ENCODE data around the gene ZDHHC12.

Gene ZDHHC12

GRCh38 chr9:128750926-128751595, 27.1 kb upstream of the ZDHHC12 start:
- no peak for DNase-seq
- ChIA-PET CTCF (interaction anchor here (0.8 to 1.1 kb wide), 2 partner anchors 11 to 20 kb away, joined by 3 to 4 read pairs; no protein-coding TSS in a partner anchor), POLR2A (no interaction called here)

GRCh38 chr9:128747241-128747640, 23.3 kb upstream of the ZDHHC12 start:
- Histone ChIP-seq H3K36me3 (ENCODE audit: control insufficient read depth in 4 of 4, insufficient read depth in 4 of 4, low read length in 3 of 4) (peaks cover 5 to 42% (median 15%) of the 10 kb centered on the region in 4 experiments), H3K4me1 (ENCODE audit: control extremely low read depth in 1 of 4, control insufficient read depth in 4 of 4, insufficient read depth in 4 of 4, low read length in 3 of 4) (no peaks in the 10 kb centered on the region), H3K4me3 (ENCODE audit: control insufficient read depth in 1 of 7, extremely low read depth in 1 of 7, insufficient read depth in 4 of 7, low read depth in 2 of 7, low read length in 6 of 7) (no peak overlapping the region), H3K27me3 (replicated peaks in 2 of 5; ENCODE audit: control insufficient read depth in 4 of 5, insufficient read depth in 5 of 5, low read length in 4 of 5) (no peaks in the 10 kb centered on the region), H3K9me3 (ENCODE audit: control extremely low read depth in 1 of 5, control insufficient read depth in 4 of 5, insufficient read depth in 2 of 5, low read depth in 1 of 5, low read length in 4 of 5) (no peaks in the 10 kb centered on the region), H3K27ac (ENCODE audit: insufficient read depth in 1 of 2, low read depth in 1 of 2, low read length in 2 of 2, poor library complexity in 1 of 2, severe bottlenecking in 2 of 2) (no peak overlapping the region)
- POLR2A ChIA-PET, result no interaction called here
- CTCF ChIA-PET, result interaction anchor here (0.6 to 1.2 kb wide), 2 partner anchors 14 to 87 kb away, joined by 3 to 4 read pairs; no protein-coding TSS in a partner anchor
- WGBS (ENCODE audit: insufficient coverage), result no CpG with 5 or more reads among the region's 1 CpG
- no peak for DNase-seq

More at GRCh38 chr9:128750926-128751595, 27.1 kb upstream of the ZDHHC12 start:
- Histone ChIP-seq H3K4me1 (ENCODE audit: control extremely low read depth in 1 of 4, control insufficient read depth in 4 of 4, insufficient read depth in 4 of 4, low read length in 3 of 4) (no peaks in the 10 kb centered on the region), H3K36me3 (ENCODE audit: control insufficient read depth in 4 of 4, insufficient read depth in 4 of 4, low read length in 3 of 4) (peaks cover 14 to 69% (median 35%) of the 10 kb centered on the region in 4 experiments), H3K27me3 (replicated peaks in 2 of 5; ENCODE audit: control insufficient read depth in 4 of 5, insufficient read depth in 5 of 5, low read length in 4 of 5) (no peaks in the 10 kb centered on the region), H3K9me3 (ENCODE audit: control extremely low read depth in 1 of 5, control insufficient read depth in 4 of 5, insufficient read depth in 2 of 5, low read depth in 1 of 5, low read length in 4 of 5) (no peaks in the 10 kb centered on the region), H3K27ac (ENCODE audit: insufficient read depth in 1 of 2, low read depth in 1 of 2, low read length in 2 of 2, poor library complexity in 1 of 2, severe bottlenecking in 2 of 2) (no peak overlapping the region), H3K4me3 (ENCODE audit: control insufficient read depth in 1 of 7, extremely low read depth in 1 of 7, insufficient read depth in 4 of 7, low read depth in 2 of 7, low read length in 6 of 7) (no peak overlapping the region)
- 98% methylated on average over 20 of the region's 22 CpGs for WGBS (ENCODE audit: insufficient coverage)

DNA sequence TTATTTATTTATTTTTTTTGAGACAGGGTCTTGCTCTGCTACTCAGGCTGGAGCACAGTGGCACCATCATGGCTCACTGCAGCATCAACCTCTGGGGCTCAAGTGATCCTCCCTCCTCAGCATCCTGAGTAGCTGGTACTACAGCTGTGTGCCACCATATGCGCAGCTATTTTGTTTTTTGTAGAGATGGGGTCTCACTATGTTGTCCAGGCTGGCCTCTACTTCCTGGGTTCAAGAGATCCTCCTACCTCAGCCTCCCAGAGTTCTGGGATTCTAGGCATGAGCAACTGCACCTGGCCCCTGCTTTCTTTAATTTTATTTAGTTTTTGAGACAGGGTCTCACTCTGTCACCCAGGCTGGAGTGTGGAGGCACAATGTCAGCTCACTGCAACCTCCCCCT, 19.5 kb upstream of the ZDHHC12 start:
- no peak overlapping the region for H3K4me3 ChIP-seq (ENCODE audit: control insufficient read depth in 1 of 7, extremely low read depth in 1 of 7, insufficient read depth in 4 of 7, low read depth in 2 of 7, low read length in 6 of 7)
- H3K9me3 ChIP-seq (ENCODE audit: control extremely low read depth in 1 of 5, control insufficient read depth in 4 of 5, insufficient read depth in 2 of 5, low read depth in 1 of 5, low read length in 4 of 5), result no peaks in the 10 kb centered on the region
- WGBS (ENCODE audit: insufficient coverage), result 80% methylated on average over 1 of the region's 1 CpG
- peaks cover 5 to 45% (median 25%) of the 10 kb centered on the region in 4 experiments for H3K36me3 ChIP-seq (ENCODE audit: control insufficient read depth in 4 of 4, insufficient read depth in 4 of 4, low read length in 3 of 4)
- no peaks in the 10 kb centered on the region for H3K4me1 ChIP-seq (ENCODE audit: control extremely low read depth in 1 of 4, control insufficient read depth in 4 of 4, insufficient read depth in 4 of 4, low read length in 3 of 4)
- H3K27me3 ChIP-seq (replicated peaks in 2 of 5; ENCODE audit: control insufficient read depth in 4 of 5, insufficient read depth in 5 of 5, low read length in 4 of 5), result no peaks in the 10 kb centered on the region
- POLR2A ChIA-PET, result no interaction called here
- DNase-seq, result no peak
- CTCF ChIA-PET, result interaction anchor here (1.5 kb wide), 1 partner anchor 9 kb away, joined by 6 read pairs; no protein-coding TSS in a partner anchor
- H3K27ac ChIP-seq (ENCODE audit: insufficient read depth in 1 of 2, low read depth in 1 of 2, low read length in 2 of 2, poor library complexity in 1 of 2, severe bottlenecking in 2 of 2), result no peak overlapping the region

- Histone ChIP-seq H3K27me3 (replicated peaks in 2 of 5; ENCODE audit: control insufficient read depth in 4 of 5, insufficient read depth in 5 of 5, low read length in 4 of 5) (no peaks in the 10 kb centered on the region), H3K9me3 (ENCODE audit: control extremely low read depth in 1 of 5, control insufficient read depth in 4 of 5, insufficient read depth in 2 of 5, low read depth in 1 of 5, low read length in 4 of 5) (no peaks in the 10 kb centered on the region), H3K27ac (ENCODE audit: insufficient read depth in 1 of 2, low read depth in 1 of 2, low read length in 2 of 2, poor library complexity in 1 of 2, severe bottlenecking in 2 of 2) (no peak overlapping the region), H3K4me1 (ENCODE audit: control extremely low read depth in 1 of 4, control insufficient read depth in 4 of 4, insufficient read depth in 4 of 4, low read length in 3 of 4) (no peaks in the 10 kb centered on the region), H3K4me3 (ENCODE audit: control insufficient read depth in 1 of 7, extremely low read depth in 1 of 7, insufficient read depth in 4 of 7, low read depth in 2 of 7, low read length in 6 of 7) (no peak overlapping the region), H3K36me3 (ENCODE audit: control insufficient read depth in 4 of 4, insufficient read depth in 4 of 4, low read length in 3 of 4) (peaks cover 2 to 44% (median 25%) of the 10 kb centered on the region in 4 experiments)
- 99% methylated on average over 16 of the region's 20 CpGs for WGBS (ENCODE audit: insufficient coverage)
- CTCF ChIA-PET, result no interaction called here
- POLR2A ChIA-PET, result interaction anchor here (0.9 kb wide), 1 partner anchor 29 kb away, joined by 3 read pairs; no protein-coding TSS in a partner anchor
- DNase-seq, result no peak
Observed at GRCh38 chr9:128742401-128742800, 18.5 kb upstream of the ZDHHC12 start.

- no peak overlapping the region for H3K4me3 ChIP-seq (ENCODE audit: control insufficient read depth in 1 of 7, extremely low read depth in 1 of 7, insufficient read depth in 4 of 7, low read depth in 2 of 7, low read length in 6 of 7)
- 100% methylated on average over 2 of the region's 2 CpGs for WGBS (ENCODE audit: insufficient coverage)
- H3K9me3 ChIP-seq (ENCODE audit: control extremely low read depth in 1 of 5, control insufficient read depth in 4 of 5, insufficient read depth in 2 of 5, low read depth in 1 of 5, low read length in 4 of 5), result no peaks in the 10 kb centered on the region
- POLR2A ChIA-PET, result no interaction called here
- no peaks in the 10 kb centered on the region for H3K27me3 ChIP-seq (replicated peaks in 2 of 5; ENCODE audit: control insufficient read depth in 4 of 5, insufficient read depth in 5 of 5, low read length in 4 of 5)
- peaks cover 0 to 2% (median 0%) of the 10 kb centered on the region in 4 experiments for H3K4me1 ChIP-seq (ENCODE audit: control extremely low read depth in 1 of 4, control insufficient read depth in 4 of 4, insufficient read depth in 4 of 4, low read length in 3 of 4)
- CTCF ChIA-PET, result interaction anchor here (1.0 to 2.1 kb wide), 2 partner anchors 9 to 13 kb away, joined by 3 to 6 read pairs; no protein-coding TSS in a partner anchor
- DNase-seq, result no peak
- H3K27ac ChIP-seq (ENCODE audit: insufficient read depth in 1 of 2, low read depth in 1 of 2, low read length in 2 of 2, poor library complexity in 1 of 2, severe bottlenecking in 2 of 2), result no peak overlapping the region
- peaks cover 13 to 56% (median 23%) of the 10 kb centered on the region in 4 experiments for H3K36me3 ChIP-seq (ENCODE audit: control insufficient read depth in 4 of 4, insufficient read depth in 4 of 4, low read length in 3 of 4)
Observed at GRCh38 chr9:128735373-128735772, 11.4 kb upstream of the ZDHHC12 start.

GRCh38 chr9:128733256-128733655, 9.3 kb upstream of the ZDHHC12 start:
- H3K27me3 ChIP-seq (replicated peaks in 2 of 5; ENCODE audit: control insufficient read depth in 4 of 5, insufficient read depth in 5 of 5, low read length in 4 of 5), result no peaks in the 10 kb centered on the region
- H3K9me3 ChIP-seq (ENCODE audit: control extremely low read depth in 1 of 5, control insufficient read depth in 4 of 5, insufficient read depth in 2 of 5, low read depth in 1 of 5, low read length in 4 of 5), result no peaks in the 10 kb centered on the region
- WGBS (ENCODE audit: insufficient coverage), result 54% methylated on average over 9 of the region's 9 CpGs
- peaks cover 11 to 50% (median 18%) of the 10 kb centered on the region in 4 experiments for H3K36me3 ChIP-seq (ENCODE audit: control insufficient read depth in 4 of 4, insufficient read depth in 4 of 4, low read length in 3 of 4)
- peak; percentile 77 to 84 (median 79) for DNase-seq
- no peak overlapping the region for H3K4me3 ChIP-seq (ENCODE audit: control insufficient read depth in 1 of 7, extremely low read depth in 1 of 7, insufficient read depth in 4 of 7, low read depth in 2 of 7, low read length in 6 of 7)
- peaks cover 0 to 2% (median 0%) of the 10 kb centered on the region in 4 experiments for H3K4me1 ChIP-seq (ENCODE audit: control extremely low read depth in 1 of 4, control insufficient read depth in 4 of 4, insufficient read depth in 4 of 4, low read length in 3 of 4)
- POLR2A ChIA-PET, result interaction anchor here (0.6 kb wide), 1 partner anchor 38 kb away, joined by 3 read pairs; no protein-coding TSS in a partner anchor
- CTCF ChIA-PET, result interaction anchor here (0.7 to 3.0 kb wide), 11 partner anchors 8 to 195 kb away, joined by 3 to 11 read pairs (median 5); partner anchors contain the start of genes ENDOG, SPOUT1 and ZDHHC12
- H3K27ac ChIP-seq (ENCODE audit: insufficient read depth in 1 of 2, low read depth in 1 of 2, low read length in 2 of 2, poor library complexity in 1 of 2, severe bottlenecking in 2 of 2), result no peak overlapping the region

DNA sequence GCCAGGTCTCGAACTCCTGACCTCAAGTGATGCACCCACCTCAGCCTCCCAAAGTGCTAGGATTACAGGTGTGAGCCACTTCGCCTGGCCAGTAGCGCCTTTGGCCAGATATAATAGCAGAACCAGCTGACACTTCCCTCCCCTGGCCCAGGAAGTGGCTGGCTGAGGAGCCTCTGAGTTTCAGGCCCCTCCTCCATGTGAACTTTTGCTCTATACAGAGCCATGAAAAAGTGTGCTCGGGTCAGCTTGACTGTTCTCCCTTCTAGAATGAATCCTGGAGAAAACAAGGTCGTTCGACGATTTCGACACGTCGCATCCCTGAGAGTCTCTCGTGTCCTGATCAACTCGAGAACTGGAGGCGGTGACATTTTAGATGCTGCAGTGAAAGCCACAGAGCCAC, 8.6 kb upstream of the ZDHHC12 start:
- Histone ChIP-seq H3K4me3 (ENCODE audit: control insufficient read depth in 1 of 7, extremely low read depth in 1 of 7, insufficient read depth in 4 of 7, low read depth in 2 of 7, low read length in 6 of 7) (no peak overlapping the region), H3K27me3 (replicated peaks in 2 of 5; ENCODE audit: control insufficient read depth in 4 of 5, insufficient read depth in 5 of 5, low read length in 4 of 5) (no peaks in the 10 kb centered on the region), H3K9me3 (ENCODE audit: control extremely low read depth in 1 of 5, control insufficient read depth in 4 of 5, insufficient read depth in 2 of 5, low read depth in 1 of 5, low read length in 4 of 5) (no peaks in the 10 kb centered on the region), H3K36me3 (ENCODE audit: control insufficient read depth in 4 of 4, insufficient read depth in 4 of 4, low read length in 3 of 4) (peaks cover 11 to 50% (median 18%) of the 10 kb centered on the region in 4 experiments), H3K4me1 (ENCODE audit: control extremely low read depth in 1 of 4, control insufficient read depth in 4 of 4, insufficient read depth in 4 of 4, low read length in 3 of 4) (peaks cover 0 to 2% (median 0%) of the 10 kb centered on the region in 4 experiments), H3K27ac (ENCODE audit: insufficient read depth in 1 of 2, low read depth in 1 of 2, low read length in 2 of 2, poor library complexity in 1 of 2, severe bottlenecking in 2 of 2) (no peak overlapping the region)
- ChIA-PET POLR2A (no interaction called here), CTCF (interaction anchor here (0.9 to 3.0 kb wide), 9 partner anchors 8 to 97 kb away, joined by 3 to 11 read pairs (median 5); partner anchors contain the start of genes ENDOG, SPOUT1 and ZDHHC12)
- 96% methylated on average over 10 of the region's 13 CpGs for WGBS (ENCODE audit: insufficient coverage)
- DNase-seq, result no peak

Data from common myeloid progenitor, CD34-positive (primary cell).